ENCODE measurements around the gene DUSP9.
"Not testable (repeated sequence)": the region's sequence is repeated elsewhere in the genome, so short reads cannot be mapped to it uniquely, and the experiment has no call there.

The DUSP9 gene

GRCh38 chrX:153674219-153674851, 27.3 kb downstream of the DUSP9 start:
- DNase-seq, result no peak

GRCh38 chrX:153681175-153681574, 34.2 kb downstream of the DUSP9 start:
- DNase-seq, result no peak

GRCh38 chrX:153683486-153683885, 36.5 kb downstream of the DUSP9 start:
- not testable (repeated sequence) for DNase-seq

- no peak for DNase-seq
These were observed 37.6 kb downstream of the DUSP9 start for GRCh38 chrX:153684467-153685155.

- no peak for DNase-seq
These were observed 38.1 kb downstream of the DUSP9 start for GRCh38 chrX:153685156-153685536.

- DNase-seq, result no peak
These were observed 39.0 kb downstream of the DUSP9 start for GRCh38 chrX:153685751-153686696.

- DNase-seq, result no peak
These were observed 39.7 kb downstream of the DUSP9 start for GRCh38 chrX:153686711-153687110.

GRCh38 chrX:153687121-153688039, 40.4 kb downstream of the DUSP9 start, which contains the start of gene SLC6A8:
Gene SLC6A8 (plus strand): TSS chrX:153687926. CDS start chrX:153688575, 649 bp downstream.
- peak; percentile 34 to 46 for DNase-seq

- no peak for DNase-seq
These were observed 41.1 kb downstream of the DUSP9 start for GRCh38 chrX:153688071-153688470.

- DNase-seq, result no peak
These were observed 41.5 kb downstream of the DUSP9 start for GRCh38 chrX:153688506-153688905.

- no peak for DNase-seq
These were observed 42.0 kb downstream of the DUSP9 start for GRCh38 chrX:153688911-153689590.

GRCh38 chrX:153689654-153690465, 42.9 kb downstream of the DUSP9 start:
- no peak for DNase-seq

- DNase-seq, result no peak
These were observed 43.5 kb downstream of the DUSP9 start for GRCh38 chrX:153690466-153690865.

- not testable (repeated sequence) for DNase-seq
These were observed 44.2 kb downstream of the DUSP9 start for GRCh38 chrX:153691032-153691827.

- DNase-seq, result no peak
These were observed 45.0 kb downstream of the DUSP9 start for GRCh38 chrX:153692003-153692402.

- no peak for DNase-seq
These were observed 45.7 kb downstream of the DUSP9 start for GRCh38 chrX:153692611-153693156.

GRCh38 chrX:153693216-153694086, 46.4 kb downstream of the DUSP9 start:
- no peak for DNase-seq

- DNase-seq, result not testable (repeated sequence)
These were observed 47.3 kb downstream of the DUSP9 start for GRCh38 chrX:153694256-153694655.
